COLO829 (cell line): ENCODE data around the gene MRGPRD.
"Not testable (repeated sequence)": the region's sequence is repeated elsewhere in the genome, so short reads cannot be mapped to it uniquely, and the experiment has no call there.

Source experiments
- DNase-seq: peaks from one replicate; pipeline ENCODE4 v3.0.0; 2012; ENCODE audit warnings: low spot score

The MRGPRD gene

GRCh38 chr11:69005631-69006368 is 25.0 kb upstream of the MRGPRD start:
- DNase-seq: no peak

DNA sequence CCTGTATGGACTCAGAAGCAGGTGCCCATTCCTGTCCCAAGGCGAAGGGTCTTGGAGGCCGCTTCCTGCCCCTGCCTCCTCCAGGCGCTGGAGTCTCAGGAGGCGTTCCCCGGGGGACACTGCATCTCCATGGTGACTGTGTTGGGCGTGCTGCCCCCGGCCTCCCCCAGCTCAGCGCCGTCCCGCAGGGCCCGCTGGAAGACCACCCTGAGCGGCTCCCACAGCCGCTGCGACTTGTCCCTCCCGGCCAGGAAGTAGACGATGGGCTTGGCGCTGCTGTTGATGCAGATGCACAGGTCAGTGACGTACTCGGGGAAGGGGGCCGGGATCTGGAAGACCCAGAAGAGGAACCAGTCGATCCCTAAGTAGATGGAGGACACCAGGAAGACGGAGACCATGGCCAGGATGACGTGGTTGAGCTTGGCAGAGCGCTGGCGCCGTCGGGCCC is 24.4 kb upstream of the MRGPRD start:
- no peak for DNase-seq

DNA sequence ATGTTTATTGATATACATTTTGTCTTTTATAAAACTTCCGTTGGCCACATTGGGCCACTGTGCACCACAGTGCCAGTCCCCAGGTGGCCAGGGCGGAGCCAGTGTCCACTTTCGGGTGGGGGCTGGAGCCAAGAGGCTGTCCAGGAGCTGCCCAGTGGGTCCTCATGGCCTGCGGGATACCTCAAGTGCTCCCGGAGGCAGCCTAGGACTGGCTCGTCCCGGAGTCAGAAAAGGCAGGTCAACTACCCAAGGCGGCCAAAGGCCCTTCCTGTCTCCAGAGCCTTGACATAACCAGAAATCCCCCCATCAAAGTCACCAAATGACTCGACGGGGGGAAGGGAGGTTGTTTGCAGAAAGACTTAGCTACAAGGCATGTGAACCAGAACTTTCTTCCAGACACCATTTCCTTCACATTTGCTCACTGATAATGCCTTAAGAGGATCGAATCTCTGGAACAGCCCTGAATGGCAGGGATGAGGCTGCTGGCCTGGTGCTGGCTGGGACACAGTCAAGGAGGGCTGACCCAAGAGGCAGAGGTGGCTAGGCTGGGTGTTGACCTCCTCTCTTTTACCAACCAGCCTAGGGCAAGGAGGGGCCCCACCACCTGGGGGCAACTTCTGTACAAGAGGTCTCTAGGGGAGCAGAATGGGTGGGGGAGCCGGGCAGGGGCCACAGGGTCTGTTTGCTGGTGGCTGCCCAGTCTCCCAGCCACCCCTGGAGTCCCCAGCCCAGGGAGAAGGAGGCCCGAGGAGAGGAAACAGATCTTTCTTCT is 23.8 kb upstream of the MRGPRD start:
- no peak for DNase-seq

- no peak for DNase-seq
Observed at GRCh38 chr11:69003866-69004367, 23.1 kb upstream of the MRGPRD start.

GRCh38 chr11:69003301-69003865 is 22.6 kb upstream of the MRGPRD start:
- DNase-seq: no peak

GRCh38 chr11:69002570-69003231 is 21.9 kb upstream of the MRGPRD start:
- DNase-seq: no peak

- no peak for DNase-seq
Observed at GRCh38 chr11:69002110-69002569, 21.4 kb upstream of the MRGPRD start.

DNA sequence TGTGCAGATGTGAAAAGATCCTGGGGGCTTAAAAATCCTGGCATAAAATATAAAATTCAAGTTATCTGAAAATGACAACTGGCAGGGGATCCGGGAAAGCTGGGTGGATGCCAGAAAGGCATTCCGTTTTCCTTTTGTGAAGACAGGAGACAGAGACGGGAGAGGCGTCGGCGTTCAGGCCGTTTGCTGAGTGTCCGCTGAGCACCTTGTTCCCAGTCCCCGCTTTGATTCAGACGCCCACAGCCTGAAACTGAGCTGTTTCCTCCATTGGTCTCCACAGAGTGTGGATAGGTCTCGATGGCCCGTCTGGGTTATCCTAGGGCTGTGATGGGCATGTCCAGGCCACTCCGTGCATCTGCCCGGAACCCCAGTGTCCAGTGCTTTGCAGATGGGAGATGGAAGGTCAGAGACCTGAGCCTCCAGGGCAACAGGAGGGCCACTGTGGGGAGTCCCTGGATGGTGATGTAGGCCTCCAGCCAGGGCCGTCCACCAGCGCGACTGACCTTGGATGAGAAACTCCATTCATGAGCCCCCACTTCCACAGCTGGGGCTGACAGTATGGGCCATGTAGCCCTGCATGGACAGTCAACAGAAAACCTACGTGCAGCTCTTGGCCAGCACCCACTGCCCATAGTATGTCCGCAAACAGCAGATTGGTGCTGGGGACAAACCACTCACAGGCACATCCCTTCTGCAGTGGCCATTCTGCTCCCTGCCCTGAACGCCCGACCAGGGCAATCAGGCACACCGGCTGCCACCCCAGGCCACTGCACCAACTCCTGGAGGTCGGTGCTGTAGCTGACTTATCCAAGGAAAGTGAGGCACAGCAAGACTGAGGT is 20.7 kb upstream of the MRGPRD start:
- DNase-seq: no peak

DNA sequence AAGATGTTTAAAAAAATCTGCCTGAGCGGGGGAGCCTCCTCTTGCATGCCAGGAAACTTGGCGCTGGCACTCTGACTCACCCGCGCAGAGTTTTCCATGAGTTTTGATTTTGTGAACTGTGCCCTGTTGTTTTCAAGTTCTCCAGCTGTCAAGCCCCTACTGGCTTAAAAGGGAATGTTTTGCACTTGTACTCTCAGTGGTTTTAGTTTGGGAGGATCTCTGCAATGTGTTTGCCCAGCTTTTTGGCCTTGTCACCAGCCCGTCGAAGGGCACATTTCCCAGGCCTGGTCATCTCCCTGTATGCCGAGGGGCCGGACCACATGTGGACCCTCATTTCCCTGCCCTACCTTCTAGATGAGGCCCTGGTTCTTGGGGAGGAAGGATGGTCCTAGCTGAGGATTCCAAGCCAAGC is 20.1 kb upstream of the MRGPRD start:
- peak; percentile 83 for DNase-seq

DNA sequence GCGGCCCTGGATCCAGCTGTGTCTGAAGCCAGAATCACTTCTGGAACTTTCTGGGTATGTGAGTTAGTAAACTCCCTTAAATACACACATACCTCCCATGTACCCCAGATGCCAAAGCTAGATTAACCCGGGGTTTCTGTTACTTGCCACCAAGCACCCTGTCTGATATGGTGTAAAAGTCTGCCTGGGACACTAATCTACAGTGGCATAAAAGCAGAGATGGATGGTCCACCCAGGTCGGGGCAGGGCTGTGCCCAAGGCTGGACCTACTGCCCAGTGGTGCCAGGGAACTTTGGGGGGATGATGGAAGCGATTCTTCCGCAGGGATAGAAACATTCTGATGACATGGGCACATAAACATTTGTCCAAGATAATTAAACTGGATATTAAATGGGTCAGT is 19.6 kb upstream of the MRGPRD start:
- no peak for DNase-seq

- DNase-seq: not testable (repeated sequence)
Observed at GRCh38 chr11:68999748-69000355, 19.1 kb upstream of the MRGPRD start.

GRCh38 chr11:68999093-68999747 is 18.4 kb upstream of the MRGPRD start:
- no peak for DNase-seq

GRCh38 chr11:68998390-68998911 is 17.7 kb upstream of the MRGPRD start:
- DNase-seq: no peak

DNA sequence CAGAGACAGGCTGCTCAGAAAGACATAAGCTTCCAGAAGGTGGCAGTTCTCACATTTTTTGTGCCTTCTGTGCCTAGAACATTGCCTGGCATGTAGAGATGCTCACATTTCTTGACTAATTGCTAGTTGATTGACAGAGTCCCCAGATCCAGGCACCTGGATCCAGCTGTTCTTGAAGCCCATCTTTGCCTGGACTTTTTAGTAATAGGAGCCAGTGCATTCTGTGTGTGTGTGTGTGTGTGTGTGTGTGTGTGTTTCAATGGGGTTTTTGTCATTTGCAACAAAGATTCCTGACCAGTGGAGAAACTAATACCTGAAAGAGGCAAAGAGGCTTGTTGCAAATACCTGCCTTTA is 17.2 kb upstream of the MRGPRD start:
- DNase-seq: no peak

GRCh38 chr11:68997124-68997994 is 16.6 kb upstream of the MRGPRD start:
- no peak for DNase-seq

DNA sequence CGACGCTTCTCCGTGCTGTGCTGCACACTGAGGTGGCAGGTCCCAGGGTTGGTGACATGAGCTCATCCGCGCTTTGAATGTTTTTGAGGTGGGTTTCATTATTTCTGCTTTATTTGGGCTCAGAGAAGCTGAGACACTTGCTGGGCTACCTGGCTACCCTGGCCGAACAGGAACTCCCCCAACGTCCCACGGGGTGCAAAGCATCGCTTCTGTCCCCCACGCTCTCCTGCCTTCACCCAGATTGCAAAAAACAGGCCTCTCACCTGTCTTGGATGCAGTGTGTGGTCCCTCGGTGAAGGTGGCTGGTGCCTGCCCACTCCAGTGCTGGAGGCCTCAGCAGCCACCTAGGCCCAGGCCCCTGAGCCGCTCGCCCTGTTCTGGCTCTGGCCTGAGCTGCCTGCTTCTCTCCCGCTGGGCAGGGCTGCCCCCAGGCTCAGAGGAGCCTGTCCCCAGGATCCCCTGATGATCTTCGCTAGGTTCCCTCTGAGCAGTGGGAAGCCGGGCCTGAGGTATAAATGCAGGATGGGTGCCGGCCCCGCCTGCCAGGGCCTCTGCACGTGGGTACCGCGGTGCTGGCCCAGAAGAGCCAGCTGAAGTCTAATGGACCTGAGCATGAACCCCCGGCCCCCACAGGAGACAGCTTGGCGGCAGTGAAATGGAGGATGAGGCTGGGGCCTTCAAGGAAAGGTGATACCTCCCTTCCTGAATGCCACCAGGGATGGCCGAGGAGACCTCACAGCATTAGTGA is 15.8 kb upstream of the MRGPRD start:
- DNase-seq: no peak

DNA sequence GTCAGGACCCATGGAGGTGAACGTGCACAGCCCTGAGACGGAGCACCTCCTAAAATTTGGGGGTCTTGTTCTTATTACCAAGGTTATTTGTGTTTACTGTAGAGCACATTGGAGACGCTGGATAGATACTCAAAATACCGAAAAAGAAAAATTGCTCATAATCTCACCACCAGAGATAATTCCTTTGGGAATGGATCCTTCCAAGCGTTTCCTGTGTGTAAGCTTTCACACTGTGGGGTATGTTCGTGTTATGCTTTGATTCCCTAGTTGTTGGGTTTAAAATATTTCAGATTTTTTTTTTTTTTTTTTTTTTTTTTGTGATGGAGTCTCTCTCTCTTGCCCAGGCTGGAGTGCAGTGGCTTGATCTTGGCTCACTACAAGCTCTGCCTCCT is 14.1 kb upstream of the MRGPRD start:
- no peak for DNase-seq

GRCh38 chr11:68994161-68994893 is 13.5 kb upstream of the MRGPRD start:
- no peak for DNase-seq
